ENCODE results near the gene SYT14. TPM values are rescaled to one million over a fixed set of nuclear protein-coding genes. Genes with fewer than 3 reads are reported as not detected.
"Not testable (repeated sequence)": the region's sequence is repeated elsewhere in the genome, so short reads cannot be mapped to it uniquely, and the experiment has no call there.

SYT14 gene
- polyA plus RNA-seq, 4 donors = 0.24 to 0.49 (median 0.35) TPM

- no peak for DNase-seq (ENCODE audit: low read depth in 4 of 4, low spot score in 3 of 4)
These were observed 160.3 kb downstream of the SYT14 start for GRCh38 chr1:210098356-210098755.

- no peak for DNase-seq (ENCODE audit: low read depth in 4 of 4, low spot score in 3 of 4)
These were observed 161.9 kb downstream of the SYT14 start for GRCh38 chr1:210099921-210100320.

- peak in 1 of 4 donors; percentile 2 for DNase-seq (ENCODE audit: low read depth in 4 of 4, low spot score in 3 of 4)
These were observed 166.1 kb downstream of the SYT14 start for GRCh38 chr1:210104103-210104502.

- not testable (repeated sequence) for DNase-seq (ENCODE audit: low read depth in 4 of 4, low spot score in 3 of 4)
These were observed 174.9 kb downstream of the SYT14 start for GRCh38 chr1:210112906-210113305.

GRCh38 chr1:210117198-210117597, 179.2 kb downstream of the SYT14 start:
- DNase-seq (ENCODE audit: low read depth in 4 of 4, low spot score in 3 of 4) = no peak

GRCh38 chr1:210117681-210118170, 179.7 kb downstream of the SYT14 start:
- DNase-seq (ENCODE audit: low read depth in 4 of 4, low spot score in 3 of 4) = no peak

GRCh38 chr1:210123383-210123782, 185.4 kb downstream of the SYT14 start:
- no peak for DNase-seq (ENCODE audit: low read depth in 4 of 4, low spot score in 3 of 4)

- no peak for DNase-seq (ENCODE audit: low read depth in 4 of 4, low spot score in 3 of 4)
These were observed 186.0 kb downstream of the SYT14 start for GRCh38 chr1:210123924-210124589.

- DNase-seq (ENCODE audit: low read depth in 4 of 4, low spot score in 3 of 4) = no peak
These were observed 186.7 kb downstream of the SYT14 start for GRCh38 chr1:210124736-210125135.

GRCh38 chr1:210125143-210125542, 187.1 kb downstream of the SYT14 start:
- DNase-seq (ENCODE audit: low read depth in 4 of 4, low spot score in 3 of 4) = no peak

- DNase-seq (ENCODE audit: low read depth in 4 of 4, low spot score in 3 of 4) = no peak
These were observed 191.1 kb downstream of the SYT14 start for GRCh38 chr1:210129092-210129491.

- DNase-seq (ENCODE audit: low read depth in 4 of 4, low spot score in 3 of 4) = no peak
These were observed 191.7 kb downstream of the SYT14 start for GRCh38 chr1:210129759-210130158.

GRCh38 chr1:210132582-210132981, 194.6 kb downstream of the SYT14 start:
- peak; percentile 7 to 25 (median 22) for DNase-seq (ENCODE audit: low read depth in 4 of 4, low spot score in 3 of 4)

GRCh38 chr1:210143465-210144062, 205.5 kb downstream of the SYT14 start:
- peak; percentile 38 to 67 (median 47) for DNase-seq (ENCODE audit: low read depth in 4 of 4, low spot score in 3 of 4)

GRCh38 chr1:210144736-210145135, 206.7 kb downstream of the SYT14 start:
- DNase-seq (ENCODE audit: low read depth in 4 of 4, low spot score in 3 of 4) = no peak

GRCh38 chr1:210151052-210151672, 213.1 kb downstream of the SYT14 start:
- no peak for DNase-seq (ENCODE audit: low read depth in 4 of 4, low spot score in 3 of 4)

GRCh38 chr1:210159211-210159610, 221.2 kb downstream of the SYT14 start:
- no peak for DNase-seq (ENCODE audit: low read depth in 4 of 4, low spot score in 3 of 4)

GRCh38 chr1:210170220-210170619, 232.2 kb downstream of the SYT14 start:
- no peak for DNase-seq (ENCODE audit: low read depth in 4 of 4, low spot score in 3 of 4)

GRCh38 chr1:210174133-210174532, 236.1 kb downstream of the SYT14 start:
- no peak for DNase-seq (ENCODE audit: low read depth in 4 of 4, low spot score in 3 of 4)

- DNase-seq (ENCODE audit: low read depth in 4 of 4, low spot score in 3 of 4) = no peak
These were observed 247.0 kb downstream of the SYT14 start for GRCh38 chr1:210185063-210185462.

- not testable (repeated sequence) for DNase-seq (ENCODE audit: low read depth in 4 of 4, low spot score in 3 of 4)
These were observed 250.0 kb downstream of the SYT14 start for GRCh38 chr1:210187849-210188606.

All from right renal pelvis (tissue), 4 donors.